ENCODE measurements around the gene HMCN2.

Gene HMCN2

DNA sequence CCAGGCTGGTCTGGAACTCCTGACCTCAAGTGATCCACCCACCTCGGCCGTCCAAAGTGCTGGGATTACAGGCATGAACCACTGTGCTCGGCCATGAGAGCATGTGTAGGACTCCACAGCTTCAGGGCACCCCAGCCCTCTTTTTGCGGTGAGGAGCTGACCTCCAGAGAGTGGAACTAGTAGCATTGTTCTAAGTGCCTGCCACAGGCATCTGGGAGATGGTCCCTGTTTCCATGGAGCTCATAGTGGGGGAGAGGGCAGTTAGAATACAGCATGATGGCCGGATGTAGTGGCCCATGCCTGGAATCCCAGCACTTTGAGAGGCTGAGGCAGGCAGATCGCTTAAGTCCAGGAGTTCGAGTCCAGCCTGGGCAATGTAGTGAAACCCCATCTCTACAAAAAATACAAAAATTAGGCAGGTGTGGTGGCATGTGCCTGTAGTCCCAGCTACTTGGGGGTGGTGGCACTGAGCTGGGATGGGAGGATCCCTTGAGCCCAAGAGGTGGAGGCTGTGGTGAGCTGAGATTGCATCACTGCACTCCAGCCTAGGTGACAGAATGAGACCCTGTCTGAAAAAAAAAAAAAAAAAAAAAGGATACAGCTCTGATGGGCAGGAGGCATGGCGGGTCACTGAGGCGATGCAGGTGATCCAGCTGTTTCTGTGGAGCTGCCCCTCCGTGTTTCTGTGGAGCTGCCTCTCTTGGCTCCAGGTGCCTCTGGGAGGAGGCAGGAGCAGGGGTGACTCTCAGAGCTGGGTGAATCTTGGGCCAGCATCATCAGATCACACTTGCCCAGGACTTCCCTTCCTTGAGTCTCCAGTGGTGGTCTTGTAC lies 183.4 kb downstream of the HMCN2 start:
- DNase-seq (ENCODE audit: low read depth, low spot score) = peak; percentile 35
- in situ Hi-C loops (cut with HindIII; ENCODE audit: low sequenced_read_pairs) = no loop called here
- no peak overlapping the region for H3K4me3 ChIP-seq (ENCODE audit: low read depth, low read length)
- TF ChIP-seq, protein P1, sequence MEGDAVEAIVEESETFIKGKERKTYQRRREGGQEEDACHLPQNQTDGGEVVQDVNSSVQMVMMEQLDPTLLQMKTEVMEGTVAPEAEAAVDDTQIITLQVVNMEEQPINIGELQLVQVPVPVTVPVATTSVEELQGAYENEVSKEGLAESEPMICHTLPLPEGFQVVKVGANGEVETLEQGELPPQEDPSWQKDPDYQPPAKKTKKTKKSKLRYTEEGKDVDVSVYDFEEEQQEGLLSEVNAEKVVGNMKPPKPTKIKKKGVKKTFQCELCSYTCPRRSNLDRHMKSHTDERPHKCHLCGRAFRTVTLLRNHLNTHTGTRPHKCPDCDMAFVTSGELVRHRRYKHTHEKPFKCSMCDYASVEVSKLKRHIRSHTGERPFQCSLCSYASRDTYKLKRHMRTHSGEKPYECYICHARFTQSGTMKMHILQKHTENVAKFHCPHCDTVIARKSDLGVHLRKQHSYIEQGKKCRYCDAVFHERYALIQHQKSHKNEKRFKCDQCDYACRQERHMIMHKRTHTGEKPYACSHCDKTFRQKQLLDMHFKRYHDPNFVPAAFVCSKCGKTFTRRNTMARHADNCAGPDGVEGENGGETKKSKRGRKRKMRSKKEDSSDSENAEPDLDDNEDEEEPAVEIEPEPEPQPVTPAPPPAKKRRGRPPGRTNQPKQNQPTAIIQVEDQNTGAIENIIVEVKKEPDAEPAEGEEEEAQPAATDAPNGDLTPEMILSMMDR (IDR thresholded peaks at IDR 0.05; ENCODE audit: low read depth, low read length) = no peak

DNA sequence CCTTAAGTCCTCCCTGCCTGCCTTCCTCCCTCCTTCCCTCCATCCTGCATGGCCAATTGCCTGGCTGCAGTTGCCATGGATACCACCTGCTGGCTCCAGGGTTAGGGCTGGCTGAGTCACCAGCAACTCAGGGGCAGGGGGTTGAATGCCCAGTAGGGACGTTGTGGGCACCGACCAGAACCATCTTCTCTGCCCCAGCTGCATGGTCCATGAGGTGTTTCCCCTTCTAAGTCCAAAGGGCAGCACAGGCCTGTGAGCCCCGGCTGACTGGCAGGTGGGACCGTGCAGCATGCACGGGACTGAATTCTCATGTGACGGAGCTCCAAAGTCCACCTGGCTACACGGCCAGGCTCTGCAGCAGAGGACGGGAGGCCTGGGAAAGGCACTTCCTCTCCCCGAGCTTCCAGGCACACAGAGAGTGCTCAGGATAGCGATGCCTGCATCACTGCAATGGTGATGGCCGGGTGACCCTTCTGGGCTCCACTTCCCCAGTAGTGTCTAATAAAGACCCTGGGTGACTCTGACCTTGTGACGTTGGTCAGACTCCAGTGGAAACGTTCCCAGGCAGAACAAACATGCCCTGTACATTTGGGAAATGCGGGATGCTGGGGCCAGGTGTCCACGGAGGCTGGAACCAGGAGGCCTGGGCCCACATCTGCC lies 184.9 kb downstream of the HMCN2 start:
- in situ Hi-C loops (cut with HindIII; ENCODE audit: low sequenced_read_pairs) = no loop called here
- TF ChIP-seq, protein P1 (IDR thresholded peaks at IDR 0.05; ENCODE audit: low read depth, low read length) = no peak
- no peak for DNase-seq (ENCODE audit: low read depth, low spot score)
- no peak overlapping the region for H3K4me3 ChIP-seq (ENCODE audit: low read depth, low read length)

DNA sequence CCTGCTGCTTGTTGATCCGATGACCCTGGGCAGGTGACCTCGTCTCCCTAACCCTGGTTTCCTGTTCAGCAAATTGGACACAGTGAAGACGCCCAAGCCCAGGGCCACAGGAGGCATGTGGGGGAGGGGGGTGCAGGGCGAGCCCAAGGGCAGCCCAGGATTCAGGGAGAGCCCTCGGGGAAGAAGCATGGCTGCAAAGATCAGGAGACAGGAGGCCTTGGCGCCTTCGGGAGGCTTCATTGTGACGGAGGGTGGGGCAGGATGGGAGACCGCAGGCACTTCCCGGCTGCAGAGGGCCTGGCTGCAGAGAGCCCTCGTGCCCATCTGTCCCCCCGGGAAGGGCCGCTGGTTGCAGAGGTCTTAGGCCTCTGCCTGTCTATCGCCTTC lies 185.4 kb downstream of the HMCN2 start:
- in situ Hi-C loops (cut with HindIII; ENCODE audit: low sequenced_read_pairs) = no loop called here
- TF ChIP-seq, protein P1 (IDR thresholded peaks at IDR 0.05; ENCODE audit: low read depth, low read length) = no peak
- DNase-seq (ENCODE audit: low read depth, low spot score) = no peak
- H3K4me3 ChIP-seq (ENCODE audit: low read depth, low read length) = no peak overlapping the region

DNA sequence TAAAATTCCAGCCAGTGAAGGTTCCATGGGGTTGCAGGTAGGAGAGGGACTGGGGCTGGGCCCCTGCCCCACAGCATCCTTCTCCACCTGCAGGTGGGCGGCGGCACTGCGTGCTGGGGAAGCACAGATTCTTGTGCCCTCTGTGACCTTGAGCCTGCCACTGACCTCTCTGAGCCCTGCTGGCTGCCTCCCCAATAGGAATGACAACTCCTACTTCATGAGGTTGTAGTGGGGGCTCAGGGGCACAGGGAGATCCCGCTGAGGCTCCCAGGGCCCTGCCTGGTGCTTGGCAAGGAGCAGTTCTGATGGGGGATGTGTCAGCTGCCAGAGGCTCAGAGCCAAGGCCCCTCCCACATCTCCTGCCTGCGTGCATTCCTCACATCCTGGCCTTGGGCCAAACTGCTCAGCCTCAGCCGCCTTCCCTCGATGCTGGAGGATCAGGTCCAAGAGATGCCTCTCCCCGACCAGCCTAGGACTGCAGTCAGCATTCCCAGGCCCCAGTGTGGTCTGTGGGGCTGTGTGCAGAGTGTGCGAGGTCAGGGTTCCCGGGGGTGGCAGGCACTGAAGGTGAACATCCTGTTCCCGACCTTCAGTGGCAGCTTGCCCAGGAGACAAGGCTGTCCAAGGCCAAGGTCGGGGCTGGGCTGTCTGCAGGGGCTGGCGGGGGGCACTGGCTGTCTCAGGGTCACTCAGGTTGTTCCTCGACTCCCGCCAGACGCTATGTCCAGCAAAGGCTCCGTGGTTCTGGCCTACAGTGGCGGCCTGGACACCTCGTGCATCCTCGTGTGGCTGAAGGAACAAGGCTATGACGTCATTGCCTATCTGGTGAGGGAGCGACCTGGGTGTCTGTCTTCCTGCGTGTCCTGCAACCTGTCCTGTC lies 186.2 kb downstream of the HMCN2 start:
- peak; percentile 95 for DNase-seq (ENCODE audit: low read depth, low spot score)
- no peak overlapping the region for H3K4me3 ChIP-seq (ENCODE audit: low read depth, low read length)
- TF ChIP-seq, protein P1 (IDR thresholded peaks at IDR 0.05; ENCODE audit: low read depth, low read length) = peak; percentile 54
- in situ Hi-C loops (cut with HindIII; ENCODE audit: low sequenced_read_pairs) = no loop called here

DNA sequence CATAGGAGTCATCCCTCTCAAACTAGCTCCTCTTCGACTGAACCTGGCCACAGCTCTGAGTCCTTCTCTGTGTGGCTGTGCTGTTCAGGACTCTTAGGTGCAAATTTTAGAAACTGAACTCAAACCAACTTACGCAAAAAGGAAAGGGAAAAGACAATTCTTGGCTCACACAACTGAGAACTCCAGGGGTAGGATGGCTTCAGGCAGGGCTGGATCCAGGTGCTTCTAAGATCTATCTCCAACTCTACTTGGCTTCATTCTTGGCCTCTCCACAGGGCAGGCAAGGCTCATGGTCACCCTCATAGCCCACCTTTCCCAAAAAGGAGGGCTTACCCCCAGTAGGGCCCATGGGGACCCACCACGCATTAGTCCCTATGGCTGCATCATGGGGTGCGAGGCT lies 187.3 kb downstream of the HMCN2 start:
- no peak for DNase-seq (ENCODE audit: low read depth, low spot score)
- no peak overlapping the region for H3K4me3 ChIP-seq (ENCODE audit: low read depth, low read length)
- in situ Hi-C loops (cut with HindIII; ENCODE audit: low sequenced_read_pairs) = no loop called here
- TF ChIP-seq, protein P1 (IDR thresholded peaks at IDR 0.05; ENCODE audit: low read depth, low read length) = no peak

DNA sequence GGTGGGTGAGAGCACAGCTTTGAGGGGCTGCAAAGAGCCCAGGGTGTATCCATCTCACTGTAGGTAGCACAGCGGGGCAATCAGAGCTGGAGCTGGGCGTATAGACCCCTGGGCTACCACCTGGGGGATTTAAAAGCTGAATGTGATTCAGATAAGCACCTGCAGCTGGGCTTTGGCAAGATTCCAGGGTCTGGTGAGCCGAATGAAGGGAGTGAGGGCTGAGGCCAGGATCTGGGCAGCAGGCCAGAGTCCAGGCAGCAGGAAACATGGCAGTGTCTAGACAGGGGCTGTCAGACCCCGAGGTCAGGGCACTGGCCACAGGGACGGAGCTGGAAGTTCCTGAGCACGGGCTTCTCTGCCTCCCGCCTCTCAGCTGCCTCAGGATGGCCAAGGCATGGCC lies 187.9 kb downstream of the HMCN2 start:
- TF ChIP-seq, protein P1 (IDR thresholded peaks at IDR 0.05; ENCODE audit: low read depth, low read length) = no peak
- peak; percentile 51 for DNase-seq (ENCODE audit: low read depth, low spot score)
- no peak overlapping the region for H3K4me3 ChIP-seq (ENCODE audit: low read depth, low read length)
- in situ Hi-C loops (cut with HindIII; ENCODE audit: low sequenced_read_pairs) = no loop called here
